NCI-H187 treated with DMSO at 0.1 percent for 48 hours (cell line): Measurements from ENCODE around the gene PGBD5.

Experiments
- DNase-seq: peaks from one replicate; lab custom pipeline; 2025; lab: John Stamatoyannopoulos, UW

Gene PGBD5

GRCh38 chr1:230396966-230397365 is 29.2 kb downstream of the PGBD5 start:
- no peak for DNase-seq

GRCh38 chr1:230395932-230396331 is 30.2 kb downstream of the PGBD5 start:
- no peak for DNase-seq

GRCh38 chr1:230394741-230395140 is 31.4 kb downstream of the PGBD5 start:
- no peak for DNase-seq

- DNase-seq, result no peak
Observed at GRCh38 chr1:230394134-230394533, 32.0 kb downstream of the PGBD5 start.

GRCh38 chr1:230393722-230394121 is 32.4 kb downstream of the PGBD5 start:
- no peak for DNase-seq

- no peak for DNase-seq
Observed at GRCh38 chr1:230392920-230393521, 33.1 kb downstream of the PGBD5 start.

GRCh38 chr1:230392536-230392909 is 33.6 kb downstream of the PGBD5 start:
- no peak for DNase-seq

GRCh38 chr1:230391776-230392535 is 34.2 kb downstream of the PGBD5 start:
- DNase-seq, result no peak

- no peak for DNase-seq
Observed at GRCh38 chr1:230390371-230390770, 35.8 kb downstream of the PGBD5 start.

- no peak for DNase-seq
Observed at GRCh38 chr1:230387876-230388275, 38.3 kb downstream of the PGBD5 start.

GRCh38 chr1:230387296-230387695 is 38.8 kb downstream of the PGBD5 start:
- no peak for DNase-seq

GRCh38 chr1:230386637-230387262 is 39.4 kb downstream of the PGBD5 start:
- no peak for DNase-seq

GRCh38 chr1:230385930-230386329 is 40.2 kb downstream of the PGBD5 start:
- DNase-seq, result no peak

GRCh38 chr1:230385158-230385450 is 41.0 kb downstream of the PGBD5 start:
- DNase-seq, result no peak

- DNase-seq, result no peak
Observed at GRCh38 chr1:230384380-230385157, 41.6 kb downstream of the PGBD5 start.

GRCh38 chr1:230383425-230383824 is 42.7 kb downstream of the PGBD5 start:
- DNase-seq, result no peak

- DNase-seq, result no peak
Observed at GRCh38 chr1:230382001-230382491, 44.1 kb downstream of the PGBD5 start.

- DNase-seq, result no peak
Observed at GRCh38 chr1:230381585-230381984, 44.5 kb downstream of the PGBD5 start.

- DNase-seq, result no peak
Observed at GRCh38 chr1:230381049-230381467, 45.1 kb downstream of the PGBD5 start.

- DNase-seq, result no peak
Observed at GRCh38 chr1:230379928-230380327, 46.2 kb downstream of the PGBD5 start.

- no peak for DNase-seq
Observed at GRCh38 chr1:230379462-230379861, 46.7 kb downstream of the PGBD5 start.

GRCh38 chr1:230377851-230378250 is 48.3 kb downstream of the PGBD5 start:
- no peak for DNase-seq

- DNase-seq, result no peak
Observed at GRCh38 chr1:230377324-230377723, 48.8 kb downstream of the PGBD5 start.
